CD4-positive, alpha-beta T cell treated with Interleukin-2 at 100 ng/mL for 4 hours (primary cell): ENCODE results near the gene OR5K2.

Experiments
- DNase-seq: peaks from one replicate; pipeline ENCODE4 v3.0.0-alpha.2; 2020; ENCODE audit warnings: low spot score

Gene OR5K2

DNA sequence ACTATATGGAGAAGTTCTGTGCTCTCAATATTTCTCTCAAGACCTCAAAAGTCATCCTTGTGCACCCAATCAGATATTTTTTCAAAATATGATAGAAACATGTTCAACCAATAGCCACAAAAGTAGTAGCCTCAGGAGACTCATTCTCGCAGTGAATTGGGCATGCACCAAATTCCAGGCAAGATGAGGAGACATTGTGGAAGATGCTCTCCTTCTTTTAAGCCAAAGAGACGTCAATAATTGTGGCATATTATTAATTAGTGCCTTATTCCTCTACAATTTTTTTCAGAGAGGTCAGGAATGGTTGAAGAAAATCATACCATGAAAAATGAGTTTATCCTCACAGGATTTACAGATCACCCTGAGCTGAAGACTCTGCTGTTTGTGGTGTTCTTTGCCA lies at the start of gene OR5K2:
Gene OR5K2 (plus strand): TSS at position 301 of the 400 bp plus-strand sequence. CDS start 0 bp downstream, at position 301.
- no peak for DNase-seq

DNA sequence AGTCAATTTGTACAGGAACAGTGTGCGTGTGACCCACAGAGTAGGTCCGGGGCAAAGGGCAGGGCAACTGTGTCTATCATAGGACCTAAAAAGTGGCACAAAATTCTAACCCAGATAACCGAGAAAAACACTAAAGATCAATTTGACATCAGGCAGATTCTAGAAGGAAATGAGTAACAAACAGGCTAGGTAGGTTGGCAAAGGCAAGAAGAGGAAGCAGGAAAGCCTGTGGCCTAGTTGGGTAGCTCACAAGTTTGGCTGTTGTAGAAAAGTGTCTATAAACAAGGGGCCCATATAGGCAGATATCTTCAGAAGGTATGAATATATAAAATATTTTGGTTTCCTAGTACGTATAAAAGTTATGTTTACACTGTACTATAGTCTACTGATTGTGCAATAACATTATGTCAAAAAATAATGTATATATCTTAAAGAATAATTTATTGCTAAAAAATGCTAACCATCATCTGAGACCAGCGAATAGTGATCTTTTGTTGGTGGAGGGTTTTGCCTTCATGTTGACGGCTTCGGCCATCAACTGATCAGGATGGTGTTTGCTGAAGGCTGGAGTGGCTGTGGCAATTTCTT lies 47.8 kb upstream of the OR5K2 start:
- no peak for DNase-seq

DNA sequence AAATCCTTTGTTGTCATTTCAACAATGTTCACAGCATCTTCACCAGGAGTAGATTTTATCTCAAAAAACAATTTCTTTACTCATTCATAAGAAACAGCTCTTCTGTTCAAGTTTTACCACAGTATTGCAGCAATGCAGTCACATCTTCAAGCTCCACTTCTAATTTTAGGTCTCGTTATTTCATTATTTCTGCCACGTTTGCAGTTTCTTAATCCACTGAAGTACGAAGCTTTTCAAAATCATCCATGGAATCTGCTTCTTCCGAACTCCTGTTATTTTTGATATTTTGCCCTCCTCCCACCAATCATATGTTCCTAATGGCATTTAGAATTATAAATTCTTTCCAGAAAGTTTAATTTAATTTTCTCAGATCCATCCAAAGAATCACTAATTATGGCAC lies 47.1 kb upstream of the OR5K2 start:
- DNase-seq, result no peak

DNA sequence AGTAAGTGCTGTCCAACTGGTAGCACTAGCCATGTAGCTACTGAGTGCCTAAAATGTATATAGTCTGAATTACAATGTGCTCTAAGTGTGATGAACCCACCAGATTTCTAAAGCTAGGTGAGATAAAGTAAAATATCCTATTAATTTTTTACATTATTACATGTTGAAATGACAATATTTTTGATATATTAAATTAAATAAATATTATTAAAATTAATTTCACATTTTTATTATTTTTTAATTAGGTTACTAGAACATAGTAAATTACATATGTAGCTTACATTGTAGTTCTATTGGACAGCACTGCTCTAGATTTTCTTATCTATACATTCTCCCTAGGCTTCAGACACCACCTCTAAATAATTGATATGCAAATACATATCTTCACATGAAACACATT lies 43.7 kb upstream of the OR5K2 start:
- DNase-seq, result no peak

DNA sequence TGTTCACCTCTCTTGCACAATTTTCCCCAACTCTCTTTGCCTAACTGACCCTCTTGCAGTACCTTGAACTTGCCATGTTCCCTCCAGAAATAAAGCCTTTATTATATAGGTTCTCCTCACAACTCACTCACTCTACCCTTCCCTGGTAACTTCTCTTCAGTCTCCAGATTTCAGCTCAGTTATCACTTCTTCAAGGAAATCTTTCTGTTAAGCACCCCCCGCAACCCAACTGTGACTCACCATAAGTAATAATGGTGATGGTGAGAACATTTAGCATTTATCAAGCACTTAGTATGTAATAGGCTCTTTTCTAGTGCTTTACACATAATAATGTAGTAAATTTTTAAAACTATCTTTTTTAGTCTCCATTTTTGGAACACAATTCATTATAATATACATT lies 42.6 kb upstream of the OR5K2 start:
- DNase-seq, result no peak

DNA sequence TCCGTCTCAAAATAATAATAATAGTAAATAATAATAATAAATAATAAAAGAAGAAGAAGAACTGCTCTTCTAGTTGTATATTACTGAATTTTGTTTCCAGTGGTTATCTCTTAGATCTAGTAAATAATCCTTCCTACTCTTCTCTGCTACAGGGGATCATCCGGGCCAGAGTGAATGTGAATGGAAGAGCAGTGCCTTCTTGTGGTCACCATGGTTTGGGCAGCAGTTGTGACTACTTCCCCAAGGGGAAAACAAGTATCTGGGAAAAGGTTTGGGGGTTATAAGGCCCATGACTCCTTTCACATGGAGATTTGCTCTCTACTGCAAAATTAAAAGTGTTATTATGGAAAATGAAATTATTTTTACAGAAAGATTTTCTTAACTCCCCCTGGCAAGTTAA lies 39.9 kb upstream of the OR5K2 start:
- DNase-seq, result no peak

DNA sequence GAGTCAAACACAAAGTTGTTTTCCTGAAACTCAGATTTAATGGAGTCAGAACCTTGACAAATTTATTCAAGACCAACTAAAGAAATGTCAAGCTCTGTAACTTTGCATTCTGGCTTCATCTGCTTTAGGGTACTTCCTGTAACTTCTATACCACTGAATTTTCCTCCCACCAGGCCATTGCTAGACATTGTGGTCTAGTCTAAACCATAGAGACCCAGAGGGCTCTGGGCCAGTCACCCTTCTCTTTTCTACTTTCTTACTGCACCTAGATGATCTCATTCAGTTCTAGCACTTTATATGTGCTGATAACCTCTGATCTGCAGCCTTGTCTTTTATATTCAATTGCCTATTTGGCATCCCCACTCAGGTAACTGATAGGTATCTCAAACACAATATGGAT lies 37.3 kb upstream of the OR5K2 start:
- no peak for DNase-seq

DNA sequence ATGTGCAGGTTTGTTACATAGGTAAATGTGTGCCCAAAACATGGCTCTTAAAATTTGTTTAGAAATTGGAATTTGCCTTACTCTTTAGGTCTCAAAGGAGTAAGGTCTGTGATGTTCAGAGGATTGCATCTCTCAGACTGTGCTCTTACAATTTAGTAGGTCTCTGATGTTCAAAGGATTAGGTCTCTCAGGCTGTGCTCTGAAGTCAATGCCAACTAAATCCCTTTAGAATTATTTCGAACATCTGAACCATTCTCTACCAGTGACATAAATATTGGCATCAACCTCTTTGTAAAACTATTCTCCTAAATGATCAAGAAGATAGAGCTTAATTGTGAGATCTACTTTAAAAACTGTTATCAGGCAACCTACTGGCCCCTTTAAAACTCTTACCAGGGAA lies 34.6 kb upstream of the OR5K2 start, which contains the start of gene OR5K1:
Gene OR5K1 (plus strand): TSS at position 301 of the 400 bp plus-strand sequence. CDS start 6,376 bp downstream, outside the sequence.
- no peak for DNase-seq

DNA sequence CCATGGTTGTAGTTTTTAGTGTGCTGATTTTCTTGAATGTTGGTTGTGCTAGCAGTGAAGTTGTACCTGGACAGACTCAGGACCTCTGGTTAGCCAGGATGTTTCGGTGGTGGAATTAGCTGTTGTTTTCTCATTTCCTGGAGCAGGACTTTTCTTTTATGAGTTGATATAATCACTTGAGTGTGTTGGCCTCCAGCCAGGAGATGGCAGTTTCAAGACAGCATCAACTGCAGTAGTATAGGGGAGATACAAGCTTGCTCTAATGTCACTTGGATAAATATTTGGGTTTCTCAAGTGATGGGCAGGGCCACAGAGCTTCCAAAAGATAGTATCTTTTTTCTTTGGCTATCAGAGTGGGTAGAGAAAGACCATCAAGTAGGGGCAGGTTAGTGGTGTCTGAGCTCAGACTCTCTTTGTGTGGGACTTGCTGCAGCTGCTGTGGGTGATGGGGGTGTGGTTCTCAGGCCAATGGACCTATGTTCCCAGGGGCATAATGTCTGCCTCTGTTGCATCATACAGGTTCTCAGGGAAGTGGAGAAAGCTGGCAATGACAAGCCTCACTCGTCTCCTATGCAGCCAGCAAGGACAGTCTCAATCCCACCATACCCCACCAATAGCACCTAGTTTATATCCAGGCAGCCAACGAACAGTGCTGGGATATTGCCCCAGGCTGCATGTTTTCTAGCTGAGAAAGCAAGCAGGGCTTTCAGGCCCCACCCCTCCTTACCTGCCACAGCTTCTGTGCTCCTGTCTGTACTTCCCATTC lies 14.6 kb upstream of the OR5K2 start:
- no peak for DNase-seq

DNA sequence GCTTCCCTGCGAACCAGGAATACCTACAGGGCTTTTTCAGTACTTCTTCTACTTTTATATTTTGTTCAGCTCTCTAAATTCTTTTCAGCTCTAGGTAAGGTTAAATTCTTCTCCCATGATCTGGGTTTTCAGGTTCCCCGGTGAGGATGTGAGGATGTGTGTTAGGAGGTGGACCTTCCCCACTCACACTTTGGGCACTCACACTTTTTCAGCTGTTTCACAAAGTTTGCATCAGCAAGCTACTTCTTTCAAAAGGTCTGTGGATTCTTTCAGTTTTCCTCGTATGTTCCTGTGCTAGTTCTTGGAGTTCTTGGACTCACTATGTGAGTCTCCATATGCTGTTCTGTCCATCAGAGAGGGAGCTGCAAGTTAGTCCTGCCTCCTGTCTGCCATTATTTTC lies 13.9 kb upstream of the OR5K2 start:
- DNase-seq, result no peak

DNA sequence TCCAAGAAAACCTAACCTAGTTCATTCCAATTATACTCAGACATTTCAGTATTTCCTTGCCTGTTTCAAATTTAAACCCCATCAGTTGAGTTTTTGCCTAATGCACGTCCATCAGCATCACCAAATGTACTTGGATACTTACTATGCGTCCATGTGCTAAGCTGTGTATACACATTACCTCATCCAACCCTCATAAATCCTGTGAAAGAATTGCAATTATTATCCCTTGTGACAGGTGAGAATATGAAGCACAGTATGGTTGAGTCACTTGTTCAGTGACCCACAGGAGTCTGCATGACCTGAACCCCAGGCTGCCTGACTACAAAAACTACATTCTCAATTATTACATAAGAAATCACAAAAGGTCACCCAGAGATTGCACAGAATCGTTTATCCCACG lies 2.5 kb downstream of the OR5K2 start:
- no peak for DNase-seq

DNA sequence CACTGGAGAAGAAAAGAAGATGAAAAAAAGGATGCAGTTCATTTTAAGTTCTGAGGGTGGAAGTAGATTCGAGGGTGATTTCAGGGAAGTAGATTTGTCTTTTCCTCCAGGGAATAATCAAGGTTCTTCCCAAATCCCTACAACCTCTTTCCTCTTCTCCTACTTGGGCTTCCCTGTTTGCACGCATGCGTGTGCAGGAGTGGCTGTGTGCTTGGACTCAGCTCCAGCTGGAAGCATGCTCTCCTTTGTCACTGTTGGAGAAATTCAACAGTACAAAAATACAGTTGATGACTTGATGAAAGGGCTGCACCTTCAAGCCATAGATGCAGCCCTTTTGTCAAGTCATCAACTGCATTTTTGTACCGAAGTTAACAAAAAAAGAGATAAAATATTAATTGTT lies 3.8 kb downstream of the OR5K2 start:
- DNase-seq, result no peak

DNA sequence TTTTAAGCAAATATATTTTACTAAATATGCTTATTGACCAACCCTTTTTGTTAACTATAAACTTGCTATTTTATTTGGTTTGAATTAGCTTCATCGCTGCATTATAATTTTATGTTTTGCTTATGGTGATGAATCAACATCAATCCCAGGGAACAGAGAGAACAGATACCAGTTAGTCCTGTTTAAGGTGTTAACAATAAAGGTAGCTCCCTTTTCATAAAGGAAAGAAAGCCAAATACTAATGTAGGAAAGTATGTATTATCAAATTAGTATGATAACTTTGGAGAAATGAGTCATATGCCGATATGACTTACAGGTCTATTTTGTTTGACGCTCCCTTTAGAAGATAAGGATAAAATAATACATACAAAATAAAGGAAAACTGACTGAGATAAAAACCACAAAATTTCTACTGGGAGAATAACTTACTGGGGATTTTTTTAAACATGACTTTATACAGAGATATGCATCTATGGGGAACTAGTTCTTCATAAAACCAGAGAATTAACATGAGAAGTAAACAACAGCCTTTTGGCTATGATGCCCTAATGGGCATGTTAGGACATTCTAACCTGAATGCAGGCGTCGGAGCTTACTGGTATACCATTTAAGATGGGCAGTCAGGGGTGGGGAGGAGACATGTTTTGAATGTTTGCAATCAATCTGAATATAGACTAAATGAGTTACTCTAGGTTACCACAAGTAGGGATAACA lies 4.5 kb downstream of the OR5K2 start:
- DNase-seq, result no peak

DNA sequence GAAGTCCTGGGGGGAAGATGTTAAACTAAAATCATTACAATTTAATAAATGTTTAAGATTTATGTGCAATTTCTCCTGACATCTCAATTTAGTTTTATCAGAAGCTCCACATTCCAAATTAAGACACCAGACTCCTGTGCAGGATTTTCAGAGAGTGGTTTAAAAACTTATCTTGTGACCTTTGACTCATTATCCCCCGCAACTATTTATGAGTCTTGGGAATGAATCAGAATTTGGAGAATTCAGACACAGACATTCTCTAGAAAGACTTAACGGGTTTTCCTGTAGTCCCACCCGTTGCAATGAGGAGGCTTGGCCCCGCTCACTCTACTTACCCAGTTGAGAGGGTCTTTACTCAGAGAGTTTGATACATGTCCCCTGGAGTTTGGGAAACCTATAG lies 7.1 kb downstream of the OR5K2 start:
- DNase-seq, result no peak

DNA sequence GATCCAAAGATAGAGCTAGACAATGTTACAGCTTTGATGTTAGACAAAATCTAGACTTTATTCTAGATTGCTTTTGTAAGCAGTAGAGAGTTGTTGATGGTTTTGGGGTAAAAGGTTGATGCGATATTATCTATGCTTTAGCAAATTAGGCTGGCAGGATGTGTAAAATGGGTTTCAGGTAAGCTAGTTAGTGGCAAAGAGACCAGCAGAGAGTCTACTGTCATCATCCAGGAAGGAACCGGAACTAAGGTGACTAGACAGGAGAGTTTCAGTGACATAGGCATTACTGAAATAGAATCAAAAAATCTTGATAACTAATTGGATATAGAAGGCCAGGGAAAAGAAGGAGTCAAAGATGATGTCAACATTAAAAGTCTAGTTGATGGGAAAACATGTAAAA lies 11.1 kb downstream of the OR5K2 start:
- DNase-seq, result peak; percentile 14

DNA sequence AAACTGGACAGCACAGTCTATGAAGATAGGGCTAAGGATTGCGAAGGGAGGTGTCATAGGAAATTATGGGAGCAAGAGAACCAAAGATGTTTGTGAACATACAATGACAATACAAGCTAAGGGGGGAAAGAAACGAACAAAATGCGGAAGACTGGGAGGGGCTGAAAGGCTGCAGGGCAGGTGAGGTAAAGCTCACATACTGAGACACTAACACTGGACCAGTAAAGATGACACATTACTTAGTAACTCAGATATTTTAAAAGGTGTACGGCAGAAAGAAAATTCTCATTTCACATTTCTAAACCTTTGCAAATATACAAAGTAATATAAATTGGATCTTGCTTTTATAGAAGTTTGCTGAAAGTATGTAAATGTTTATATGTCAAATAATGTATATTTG lies 15.1 kb downstream of the OR5K2 start:
- DNase-seq, result no peak

DNA sequence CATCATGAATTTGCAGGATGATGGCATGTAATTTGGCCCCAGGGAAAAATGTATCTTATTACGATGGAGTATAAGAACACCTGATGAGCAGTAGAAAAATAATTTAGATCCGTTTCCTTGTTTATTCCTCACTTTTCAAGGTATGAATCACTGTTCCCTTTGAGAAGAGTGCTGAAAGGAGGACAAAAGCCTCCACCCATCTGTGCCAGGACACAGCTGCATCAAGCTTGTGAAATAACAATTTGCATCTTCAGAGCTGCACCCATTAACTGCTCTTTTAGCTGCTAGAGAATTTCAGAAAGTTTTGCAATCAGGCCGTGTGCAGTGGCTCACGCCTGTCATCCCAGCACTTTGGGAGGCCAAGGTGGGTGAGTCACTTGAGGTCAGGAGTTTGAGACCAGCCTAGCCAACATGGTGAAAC lies 15.6 kb downstream of the OR5K2 start:
- DNase-seq, result no peak

DNA sequence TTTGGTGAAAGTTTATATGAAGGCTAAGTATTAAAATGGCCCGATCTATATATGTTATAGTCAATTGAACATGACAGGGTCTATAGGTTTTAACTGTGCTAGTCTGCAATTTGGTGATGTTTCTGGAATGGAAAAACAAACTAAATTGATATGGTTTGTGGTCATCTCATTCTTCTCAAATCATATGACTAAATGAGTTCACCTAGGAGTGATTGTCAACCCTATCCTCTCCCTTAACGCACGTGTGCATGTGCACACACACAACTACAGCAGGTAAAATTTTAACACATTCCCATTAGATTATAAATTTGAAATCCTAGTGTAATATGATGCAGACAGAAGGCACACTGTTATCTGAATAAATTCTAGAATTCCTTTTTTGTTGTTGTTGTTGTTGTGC lies 16.3 kb downstream of the OR5K2 start:
- no peak for DNase-seq

DNA sequence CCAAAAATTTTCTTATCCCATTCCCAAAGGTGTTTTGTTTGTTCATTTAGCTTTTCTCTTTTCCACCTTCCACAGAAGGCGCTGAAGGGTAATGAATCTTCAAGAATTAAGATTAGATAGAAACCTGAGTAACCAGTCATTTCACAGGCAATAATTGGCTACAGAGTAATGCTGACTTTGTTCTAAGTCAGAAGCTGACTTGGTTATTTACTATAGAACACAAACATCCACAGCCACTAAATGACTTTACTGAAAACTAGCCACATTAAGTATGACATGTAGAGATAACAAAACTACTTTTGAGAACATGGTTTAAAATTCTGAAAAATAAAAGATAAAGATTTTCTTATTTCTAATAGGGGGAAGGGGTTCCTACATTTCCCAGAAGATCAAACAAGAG lies 17.5 kb downstream of the OR5K2 start:
- DNase-seq, result no peak

DNA sequence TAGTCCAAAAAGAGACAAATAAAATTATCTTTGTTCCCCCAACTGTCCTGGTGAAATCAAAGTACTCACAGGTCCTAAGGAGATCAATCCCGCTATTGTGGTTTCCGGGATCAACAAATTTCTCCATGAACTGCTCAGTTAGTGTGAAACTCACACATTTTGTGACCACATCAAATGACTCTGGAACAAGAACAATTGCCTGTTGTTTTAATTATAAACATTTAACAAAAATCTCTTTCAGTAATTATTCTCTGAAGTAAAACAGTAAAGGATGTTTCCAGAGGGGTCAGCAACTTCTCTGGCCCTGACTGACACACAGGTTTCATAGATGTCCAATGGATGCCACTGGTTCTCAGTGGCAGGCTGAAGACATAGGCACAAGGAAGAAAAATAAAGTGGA lies 21.3 kb downstream of the OR5K2 start:
- DNase-seq, result no peak

DNA sequence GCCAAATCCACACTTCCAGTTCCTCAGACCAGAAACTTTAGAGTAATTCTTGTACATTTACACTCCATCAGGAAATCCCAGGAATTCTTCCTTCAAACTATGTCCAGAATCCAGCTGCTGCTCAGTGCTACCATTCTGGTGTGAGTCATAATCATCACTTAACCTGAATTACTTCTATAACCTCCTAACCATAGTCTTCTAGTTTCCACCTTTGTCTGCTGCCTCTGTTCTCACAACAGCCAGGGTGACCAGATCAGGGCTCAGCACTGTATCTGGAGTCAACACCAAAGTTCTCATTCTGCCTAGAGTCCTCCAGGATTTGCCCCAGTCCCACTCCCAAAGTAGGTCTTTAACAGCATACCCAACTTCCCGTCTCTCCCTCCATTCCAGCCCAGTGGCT lies 21.9 kb downstream of the OR5K2 start:
- no peak for DNase-seq

DNA sequence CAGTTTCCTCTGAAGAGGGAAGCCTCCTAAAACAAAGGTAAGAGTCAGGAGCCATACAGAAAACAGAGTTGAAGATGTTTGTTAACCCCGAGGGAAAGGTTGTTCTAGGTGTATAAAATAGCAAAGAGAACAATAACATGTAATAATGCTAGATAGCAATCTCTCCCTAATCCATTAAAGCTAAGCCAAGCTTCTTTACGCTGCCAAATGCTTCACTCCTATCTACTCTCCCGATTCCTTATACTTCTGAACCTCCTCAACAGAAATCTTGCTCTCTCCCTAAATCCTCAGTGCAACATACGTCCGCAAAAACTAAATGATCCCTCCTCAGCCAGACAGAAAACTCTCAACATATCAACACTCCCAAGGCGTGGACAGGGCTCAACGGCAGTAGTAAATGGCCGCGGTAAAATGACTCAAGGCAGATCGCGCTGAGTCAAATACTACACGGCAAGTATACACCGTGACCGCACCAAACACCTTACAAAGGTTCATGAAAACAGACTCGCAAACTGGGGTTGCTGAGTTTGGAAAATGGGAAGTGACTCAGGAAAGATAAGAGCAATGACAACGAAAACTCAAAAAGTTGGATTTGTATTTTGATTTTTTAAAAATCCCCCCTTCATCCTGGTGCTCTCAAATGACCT lies 24.5 kb downstream of the OR5K2 start:
- peak; percentile 71 for DNase-seq
